K562 (cell line): Measurements from ENCODE around the gene ABL1. TPM values are rescaled to one million over a fixed set of nuclear protein-coding genes. Genes with fewer than 3 reads are reported as not detected.
"Not testable (repeated sequence)": the region's sequence is repeated elsewhere in the genome, so short reads cannot be mapped to it uniquely, and the experiment has no call there.

Experiments used
- ATAC-seq: fragments of 200-7000 bp; cut with Tn5 transposase; 3 replicates; pipeline ENCODE4 v1.9.1; 2020; ENCODE audit warnings: moderate library complexity
- BruUV-seq: library from RNA; stranded (reverse); fragments of 400-500 nt; replicated peaks from 2 replicates; lab custom pipeline; 2021; lab: Mats Ljungman, UMichigan
- CTCF ChIA-PET: fragments of 300-600 bp; formaldehyde crosslinking; extraction: SDS; loops from one replicate; lab custom pipeline; 2021; ENCODE audit warnings: low intra/inter-chr PET ratio; lab: Yijun Ruan, JAX
- POLR2A ChIA-PET: fragments of 300-600, 350-650 bp; sonication (Branson Sonifier 250); formaldehyde crosslinking; extraction: SDS; loops from one replicate; lab custom pipeline; 2021; ENCODE audit warnings: antibody characterized with exemption, inconsistent platforms; lab: Yijun Ruan, JAX
- DNase-seq, 4 experiments: peaks; one replicate each; pipeline versions ENCODE4 v3.0.0 to v3.0.0-alpha.2; 2011 to 2018; ENCODE audit warnings: low spot score in 3 of 4, mixed read lengths in 3 of 4; ENCODE audit errors: extremely low read depth in 1 of 4
- FAIRE-seq: peaks from 2 replicates; lab custom pipeline; 2011; peaks lifted over from hg19 to GRCh38; lab: Jason Lieb, UNC
- H2AFZ ChIP-seq: 2 replicates; pipeline ENCODE4 v1.6.0; 2011; ENCODE audit warnings: low read depth, low read length, control low read depth, inconsistent platforms
- H3K27ac ChIP-seq: fragments of 200-600 bp; 3 replicates; pipeline ENCODE4 v1.8.0; 2011; ENCODE audit warnings: low read depth, mild to moderate bottlenecking, control low read depth, inconsistent platforms, low read length, moderate library complexity, mixed read lengths; ENCODE audit errors: extremely low read depth
- H3K27me3 ChIP-seq, 2 experiments: fragments of 300-600 bp in 1 of 2; 2 replicates in 1 of 2; 3 replicates in 1 of 2; pipeline versions ENCODE4 v1.6.0 to v1.8.0; 2011; ENCODE audit warnings: inconsistent platforms in 2 of 2, low read length in 2 of 2, mild to moderate bottlenecking in 1 of 2, mixed read lengths in 1 of 2, moderate library complexity in 1 of 2; ENCODE audit not compliant: control insufficient read depth in 2 of 2, insufficient read depth in 2 of 2
- H3K36me3 ChIP-seq: fragments of 300-600 bp; 3 replicates; pipeline ENCODE4 v1.8.0; 2011; ENCODE audit warnings: mild to moderate bottlenecking, low read length, inconsistent platforms; ENCODE audit not compliant: control insufficient read depth, insufficient read depth
- H3K4me1 ChIP-seq, 2 experiments: fragments of 200-600 bp in 1 of 2; replicated peaks in 1 of 2; 2 replicates in 1 of 2; 3 replicates in 1 of 2; pipeline versions ENCODE4 v1.5.1 to v1.8.0; 2011; ENCODE audit warnings: inconsistent platforms in 2 of 2, low read length in 2 of 2, mild to moderate bottlenecking in 1 of 2, mixed read lengths in 1 of 2, moderate library complexity in 1 of 2; ENCODE audit not compliant: control insufficient read depth in 2 of 2, insufficient read depth in 2 of 2
- H3K4me2 ChIP-seq: 2 replicates; pipeline ENCODE4 v1.6.1; 2011; ENCODE audit warnings: low read length, control low read depth, inconsistent platforms, mixed read lengths; ENCODE audit not compliant: insufficient read depth
- H3K4me3 ChIP-seq: fragments of 200-600 bp; sonication (generic), shearing (Covaris generic); 2 replicates; pipeline ENCODE4 v1.5.1; 2016; ENCODE audit warnings: control low read depth, inconsistent platforms
- H3K79me2 ChIP-seq: fragments of 200-600 bp; 3 replicates; pipeline ENCODE4 v1.8.0; 2011; ENCODE audit warnings: low read length, inconsistent platforms; ENCODE audit not compliant: control insufficient read depth, insufficient read depth
- H3K9ac ChIP-seq, 2 experiments: 2 replicates each; pipeline versions ENCODE4 v1.6.0 to v1.6.1; 2011; ENCODE audit warnings: low read depth in 2 of 2, low read length in 2 of 2, control low read depth in 1 of 2, inconsistent platforms in 1 of 2, mild to moderate bottlenecking in 1 of 2, mixed read lengths in 1 of 2; ENCODE audit not compliant: insufficient read depth in 1 of 2
- H3K9me1 ChIP-seq: one replicate; pipeline ENCODE4 v1.6.0; 2011; ENCODE audit warnings: inconsistent platforms, mild to moderate bottlenecking, low read length, moderate library complexity; ENCODE audit not compliant: control insufficient read depth, insufficient read depth
- H3K9me3 ChIP-seq: replicated peaks from 2 replicates; pipeline ENCODE4 v1.5.1; 2011; ENCODE audit warnings: low read depth, low read length, inconsistent platforms; ENCODE audit not compliant: control insufficient read depth, insufficient read depth
- H4K20me1 ChIP-seq: replicated peaks from 2 replicates; pipeline ENCODE4 v1.6.1; 2011; ENCODE audit warnings: low read length, inconsistent platforms, mixed read lengths; ENCODE audit not compliant: control insufficient read depth, insufficient read depth
- STAT6 ChIP-seq: sonication (generic); formaldehyde crosslinking; IDR thresholded peaks from 2 replicates; pipeline ENCODE4 v1.8.1; 2023; ENCODE audit warnings: mild to moderate bottlenecking, missing genetic modification reagents
- WGBS: fragments of 100-300 bp; shearing (Covaris generic); methylation state at CpG from one replicate; pipeline ENCODE4 v1.1.6; 2016; ENCODE audit warnings: low coverage, mixed read lengths; ENCODE audit not compliant: insufficient coverage; ENCODE audit errors: missing lambda C conversion rate; 5-methylcytosine and 5-hydroxymethylcytosine counted together
- in situ Hi-C: fragments of 300-500 bp; cut with MboI; formaldehyde crosslinking; loops from 4 replicates; pipeline ENCODE4 v1.15.0; 2018; ENCODE audit warnings: inconsistent platforms, mixed read lengths
- intact Hi-C: fragments of 100-400 bp; cut with micrococcal nuclease; formaldehyde crosslinking; loops from 2 replicates; pipeline ENCODE4 v1.14.2; 2022
- polyA plus RNA-seq, 8 experiments: library from polyadenylated mRNA; depleted of rRNA in 4 of 8; stranded (reverse) in 5 of 8; unstranded in 3 of 8; fragments of >200 nt; fragmentation: Nextera tagmentation in 2 of 8; fragmentation: Illumina TruSeq in 1 of 8; extraction: Ambion mirVana in 2 of 8; extraction: Trizol in 1 of 8; gene quantifications; 2 replicates each; pipeline versions ENCODE4 v1.2.1 to v1.2.3, GENCODE V29; 2011 to 2014; ENCODE audit warnings: inconsistent platforms in 1 of 8, missing spikeins in 1 of 8
- total RNA-seq, 7 experiments: library from RNA; depleted of rRNA in 6 of 7; stranded (reverse); fragments of >200 nt in 6 of 7; fragmentation: Illumina TruSeq in 2 of 7; extraction: Trizol in 2 of 7; gene quantifications; 2 replicates each; pipeline versions ENCODE4 v1.2.1 to v1.2.3, GENCODE V29; 2011 to 2021; ENCODE audit warnings: low replicate concordance in 1 of 7

The ABL1 gene
- total and polyA plus RNA-seq, 9 of the 15 experiments (the other 6 are each of a cell fraction or from before 2014, with no cell fraction given): 1.5 to 130 (median 37.8) TPM

DNA sequence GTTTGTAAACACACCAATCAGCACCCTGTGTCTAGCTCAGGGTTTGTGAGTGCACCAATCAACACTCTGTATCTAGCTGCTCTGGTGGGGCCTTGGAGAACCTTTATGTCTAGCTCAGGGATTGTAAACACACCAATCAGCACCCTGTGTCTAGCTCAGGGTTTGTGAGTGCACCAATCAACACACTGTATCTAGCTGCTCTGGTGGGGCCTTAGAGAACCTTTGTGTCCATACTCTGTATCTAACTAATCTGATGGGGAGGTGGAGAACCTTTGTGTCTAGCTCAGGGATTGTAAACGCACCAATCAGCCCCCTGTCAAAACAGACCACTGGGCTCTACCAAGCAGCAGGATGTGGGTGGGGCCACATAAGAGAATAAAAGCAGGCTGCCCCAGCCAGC is 75.6 kb downstream of the ABL1 start:
- peaks cover 0 to 53% of the 10 kb centered on the region in 2 experiments; a peak in 2 of 5 replicates for H3K4me1 ChIP-seq
- peaks cover 67% of the 10 kb centered on the region for H4K20me1 ChIP-seq
- TF ChIP-seq STAT6 (CRISPR knock-in tag): 0 out of 2 replicates have a peak, but pooled peaks have one; percentile 6
- H2AFZ ChIP-seq, H3K79me2 ChIP-seq, ATAC-seq, intact Hi-C loops, H3K9ac ChIP-seq, in situ Hi-C loops, H3K27ac ChIP-seq, BruUV-seq, H3K36me3 ChIP-seq, H3K4me3 ChIP-seq, DNase-seq, FAIRE-seq, CTCF ChIA-PET, H3K9me3 ChIP-seq, H3K4me2 ChIP-seq: not testable (repeated sequence)
- peaks cover 18% of the 10 kb centered on the region for H3K9me1 ChIP-seq
- WGBS: 2% methylated on average over 1 of the region's 1 CpG
- peaks cover 83 to 87% of the 10 kb centered on the region in 2 experiments for H3K27me3 ChIP-seq
- POLR2A ChIA-PET: interaction anchor here (0.6 to 25.7 kb wide), 8 partner anchors 8 to 136 kb away, joined by 3 to 582 read pairs (median 4); partner anchors contain the start of gene QRFP
